ENCODE data around the gene ZC3H7A. TPM values are rescaled to one million over a fixed set of nuclear protein-coding genes. Genes with fewer than 3 reads are reported as not detected.

The ZC3H7A gene
- total RNA-seq, 1 donor from 2014 or later = 57.9 TPM

- Mint-ChIP-seq H3K27me3 (ENCODE audit: low read depth) (no peaks in the 10 kb centered on the region), H3K27ac (ENCODE audit: unreplicated experiment) (no peak overlapping the region)
- no peak for TF ChIP-seq CTCF (IDR thresholded peaks at IDR 0.05)
Observed at GRCh38 chr16:11711662-11712061, 85.4 kb downstream of the ZC3H7A start.

GRCh38 chr16:11708421-11708820 lies 88.6 kb downstream of the ZC3H7A start:
- Mint-ChIP-seq H3K27ac (ENCODE audit: unreplicated experiment) (peak overlapping the region; percentile 14), H3K4me1 (ENCODE audit: low read depth) (peaks cover 10% of the 10 kb centered on the region), H3K9me3 (ENCODE audit: low read depth) (no peaks in the 10 kb centered on the region), H3K4me3 (ENCODE audit: unreplicated experiment) (no peak overlapping the region), H3K27me3 (ENCODE audit: low read depth) (no peaks in the 10 kb centered on the region), H3K36me3 (ENCODE audit: low read depth) (peaks cover 8% of the 10 kb centered on the region)
- no peak for DNase-seq (ENCODE audit: low spot score)
- TF ChIP-seq CTCF (IDR thresholded peaks at IDR 0.05) = no peak

More at GRCh38 chr16:11711662-11712061, 85.4 kb downstream of the ZC3H7A start:
- H3K9me3 Mint-ChIP-seq (ENCODE audit: low read depth) = no peaks in the 10 kb centered on the region
- H3K4me1 Mint-ChIP-seq (ENCODE audit: low read depth) = peaks cover 21% of the 10 kb centered on the region
- H3K36me3 Mint-ChIP-seq (ENCODE audit: low read depth) = peaks cover 11% of the 10 kb centered on the region
- H3K4me3 Mint-ChIP-seq (ENCODE audit: unreplicated experiment) = no peak overlapping the region
- DNase-seq (ENCODE audit: low spot score) = no peak

- H3K27me3 Mint-ChIP-seq (ENCODE audit: low read depth) = no peaks in the 10 kb centered on the region
- no peak overlapping the region for H3K27ac Mint-ChIP-seq (ENCODE audit: unreplicated experiment)
- DNase-seq (ENCODE audit: low spot score) = no peak
- no peak for TF ChIP-seq CTCF (IDR thresholded peaks at IDR 0.05)
- peaks cover 8% of the 10 kb centered on the region for H3K36me3 Mint-ChIP-seq (ENCODE audit: low read depth)
- H3K4me1 Mint-ChIP-seq (ENCODE audit: low read depth) = peaks cover 10% of the 10 kb centered on the region
- no peak overlapping the region for H3K4me3 Mint-ChIP-seq (ENCODE audit: unreplicated experiment)
- H3K9me3 Mint-ChIP-seq (ENCODE audit: low read depth) = no peaks in the 10 kb centered on the region
Observed at GRCh38 chr16:11707679-11708197, 89.3 kb downstream of the ZC3H7A start.

GRCh38 chr16:11706180-11706742 lies 90.8 kb downstream of the ZC3H7A start:
- peaks cover 10% of the 10 kb centered on the region for H3K4me1 Mint-ChIP-seq (ENCODE audit: low read depth)
- H3K27me3 Mint-ChIP-seq (ENCODE audit: low read depth) = no peaks in the 10 kb centered on the region
- H3K9me3 Mint-ChIP-seq (ENCODE audit: low read depth) = no peaks in the 10 kb centered on the region
- TF ChIP-seq CTCF (IDR thresholded peaks at IDR 0.05) = no peak
- no peak for DNase-seq (ENCODE audit: low spot score)
- peaks cover 9% of the 10 kb centered on the region for H3K36me3 Mint-ChIP-seq (ENCODE audit: low read depth)
- no peak overlapping the region for H3K4me3 Mint-ChIP-seq (ENCODE audit: unreplicated experiment)
- no peak overlapping the region for H3K27ac Mint-ChIP-seq (ENCODE audit: unreplicated experiment)

- H3K36me3 Mint-ChIP-seq (ENCODE audit: low read depth) = peaks cover 11% of the 10 kb centered on the region
- no peak for TF ChIP-seq CTCF (IDR thresholded peaks at IDR 0.05)
- no peak for DNase-seq (ENCODE audit: low spot score)
- H3K27me3 Mint-ChIP-seq (ENCODE audit: low read depth) = no peaks in the 10 kb centered on the region
- no peak overlapping the region for H3K4me3 Mint-ChIP-seq (ENCODE audit: unreplicated experiment)
- peaks cover 10% of the 10 kb centered on the region for H3K4me1 Mint-ChIP-seq (ENCODE audit: low read depth)
- no peak overlapping the region for H3K27ac Mint-ChIP-seq (ENCODE audit: unreplicated experiment)
- H3K9me3 Mint-ChIP-seq (ENCODE audit: low read depth) = no peaks in the 10 kb centered on the region
Observed at GRCh38 chr16:11705311-11706025, 91.6 kb downstream of the ZC3H7A start.

Other genes with a start within 250 kb of the ZC3H7A start
- 74.5 to 91.9 TPM (median 90.0 TPM) in 3 replicates for gene LITAF, start 210.3 kb downstream of the ZC3H7A start, total RNA-seq
- gene SNN, start 128.8 kb downstream of the ZC3H7A start, total RNA-seq = 12.5 to 15.3 TPM (median 14.0 TPM) in 3 replicates
- gene TXNDC11, start 54.4 kb downstream of the ZC3H7A start, total RNA-seq = 34.9 to 53.1 TPM (median 39.7 TPM) in 3 replicates
- 89.6 to 97.4 TPM (median 96.0 TPM) in 3 replicates for gene RSL1D1, start 54.3 kb upstream of the ZC3H7A start, total RNA-seq
- 96.1 to 103 TPM (median 99.3 TPM) in 3 replicates for gene GSPT1, start 118.7 kb upstream of the ZC3H7A start, total RNA-seq
- gene NPIPB2, start 144.8 kb upstream of the ZC3H7A start, total RNA-seq = 5.9 to 11.9 TPM (median 6.2 TPM) in 3 replicates
- not detected in 3 replicates for gene TNFRSF17, start 168.0 kb upstream of the ZC3H7A start, total RNA-seq
- gene SNX29, start 179.5 kb upstream of the ZC3H7A start, total RNA-seq = 13.6 to 23.2 TPM (median 14.3 TPM) in 3 replicates

Data from chondrocyte (in vitro differentiated cells).